Measurements from ENCODE around the gene SUPT4H1.

DNA sequence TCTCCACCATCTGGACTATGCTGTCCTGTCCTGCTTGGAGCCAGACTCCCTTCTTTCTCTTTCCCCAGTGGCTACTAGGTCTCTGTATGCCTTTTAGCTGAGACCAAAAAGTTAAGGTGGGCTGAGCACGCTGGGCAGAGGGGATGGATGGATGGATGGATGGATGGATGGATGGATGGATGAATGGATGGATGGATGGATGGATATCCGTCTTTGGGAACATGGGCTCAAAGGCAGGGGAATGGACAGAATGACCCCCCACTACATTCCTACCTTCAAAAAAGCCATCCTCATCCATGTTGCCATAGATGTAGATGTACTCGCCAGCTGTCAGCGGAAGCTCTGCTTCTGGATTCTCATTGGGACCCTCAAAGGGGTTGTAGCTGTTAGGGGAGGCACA lies 36.3 kb downstream of the SUPT4H1 start:
- TF ChIP-seq MXI1 (IDR thresholded peaks at IDR 0.05; ENCODE audit: low read depth, low read length) = no peak
- no peak for TF ChIP-seq HSF4 (CRISPR knock-in tag; IDR thresholded peaks at IDR 0.05; ENCODE audit: borderline replicate concordance)
- TF ChIP-seq, protein P1, sequence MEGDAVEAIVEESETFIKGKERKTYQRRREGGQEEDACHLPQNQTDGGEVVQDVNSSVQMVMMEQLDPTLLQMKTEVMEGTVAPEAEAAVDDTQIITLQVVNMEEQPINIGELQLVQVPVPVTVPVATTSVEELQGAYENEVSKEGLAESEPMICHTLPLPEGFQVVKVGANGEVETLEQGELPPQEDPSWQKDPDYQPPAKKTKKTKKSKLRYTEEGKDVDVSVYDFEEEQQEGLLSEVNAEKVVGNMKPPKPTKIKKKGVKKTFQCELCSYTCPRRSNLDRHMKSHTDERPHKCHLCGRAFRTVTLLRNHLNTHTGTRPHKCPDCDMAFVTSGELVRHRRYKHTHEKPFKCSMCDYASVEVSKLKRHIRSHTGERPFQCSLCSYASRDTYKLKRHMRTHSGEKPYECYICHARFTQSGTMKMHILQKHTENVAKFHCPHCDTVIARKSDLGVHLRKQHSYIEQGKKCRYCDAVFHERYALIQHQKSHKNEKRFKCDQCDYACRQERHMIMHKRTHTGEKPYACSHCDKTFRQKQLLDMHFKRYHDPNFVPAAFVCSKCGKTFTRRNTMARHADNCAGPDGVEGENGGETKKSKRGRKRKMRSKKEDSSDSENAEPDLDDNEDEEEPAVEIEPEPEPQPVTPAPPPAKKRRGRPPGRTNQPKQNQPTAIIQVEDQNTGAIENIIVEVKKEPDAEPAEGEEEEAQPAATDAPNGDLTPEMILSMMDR (IDR thresholded peaks at IDR 0.05 in 2 of 3, conservative IDR thresholded peaks at IDR 0.05 in 1 of 3; ENCODE audit: insufficient read depth in 2 of 3, low read depth in 1 of 3, low read length in 3 of 3) = no peak
- no peak for TF ChIP-seq NCOA4 (IDR thresholded peaks at IDR 0.05; ENCODE audit: partially characterized antibody)
- TF ChIP-seq, protein P2, sequence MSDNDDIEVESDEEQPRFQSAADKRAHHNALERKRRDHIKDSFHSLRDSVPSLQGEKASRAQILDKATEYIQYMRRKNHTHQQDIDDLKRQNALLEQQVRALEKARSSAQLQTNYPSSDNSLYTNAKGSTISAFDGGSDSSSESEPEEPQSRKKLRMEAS (CRISPR knock-in tag; IDR thresholded peaks at IDR 0.05) = no peak
- TF ChIP-seq EZH2 (IDR thresholded peaks at IDR 0.05; ENCODE audit: borderline replicate concordance, low read depth, low read length) = no peak
- TF ChIP-seq, protein P3, sequence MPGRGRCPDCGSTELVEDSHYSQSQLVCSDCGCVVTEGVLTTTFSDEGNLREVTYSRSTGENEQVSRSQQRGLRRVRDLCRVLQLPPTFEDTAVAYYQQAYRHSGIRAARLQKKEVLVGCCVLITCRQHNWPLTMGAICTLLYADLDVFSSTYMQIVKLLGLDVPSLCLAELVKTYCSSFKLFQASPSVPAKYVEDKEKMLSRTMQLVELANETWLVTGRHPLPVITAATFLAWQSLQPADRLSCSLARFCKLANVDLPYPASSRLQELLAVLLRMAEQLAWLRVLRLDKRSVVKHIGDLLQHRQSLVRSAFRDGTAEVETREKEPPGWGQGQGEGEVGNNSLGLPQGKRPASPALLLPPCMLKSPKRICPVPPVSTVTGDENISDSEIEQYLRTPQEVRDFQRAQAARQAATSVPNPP (IDR thresholded peaks at IDR 0.05; ENCODE audit: borderline replicate concordance, insufficient read depth, insufficient read length) = no peak
- TF ChIP-seq YBX1 (IDR thresholded peaks at IDR 0.05) = no peak
- no peak for TF ChIP-seq STAT5B (CRISPR knock-in tag; IDR thresholded peaks at IDR 0.05)
- TF ChIP-seq, protein P4, sequence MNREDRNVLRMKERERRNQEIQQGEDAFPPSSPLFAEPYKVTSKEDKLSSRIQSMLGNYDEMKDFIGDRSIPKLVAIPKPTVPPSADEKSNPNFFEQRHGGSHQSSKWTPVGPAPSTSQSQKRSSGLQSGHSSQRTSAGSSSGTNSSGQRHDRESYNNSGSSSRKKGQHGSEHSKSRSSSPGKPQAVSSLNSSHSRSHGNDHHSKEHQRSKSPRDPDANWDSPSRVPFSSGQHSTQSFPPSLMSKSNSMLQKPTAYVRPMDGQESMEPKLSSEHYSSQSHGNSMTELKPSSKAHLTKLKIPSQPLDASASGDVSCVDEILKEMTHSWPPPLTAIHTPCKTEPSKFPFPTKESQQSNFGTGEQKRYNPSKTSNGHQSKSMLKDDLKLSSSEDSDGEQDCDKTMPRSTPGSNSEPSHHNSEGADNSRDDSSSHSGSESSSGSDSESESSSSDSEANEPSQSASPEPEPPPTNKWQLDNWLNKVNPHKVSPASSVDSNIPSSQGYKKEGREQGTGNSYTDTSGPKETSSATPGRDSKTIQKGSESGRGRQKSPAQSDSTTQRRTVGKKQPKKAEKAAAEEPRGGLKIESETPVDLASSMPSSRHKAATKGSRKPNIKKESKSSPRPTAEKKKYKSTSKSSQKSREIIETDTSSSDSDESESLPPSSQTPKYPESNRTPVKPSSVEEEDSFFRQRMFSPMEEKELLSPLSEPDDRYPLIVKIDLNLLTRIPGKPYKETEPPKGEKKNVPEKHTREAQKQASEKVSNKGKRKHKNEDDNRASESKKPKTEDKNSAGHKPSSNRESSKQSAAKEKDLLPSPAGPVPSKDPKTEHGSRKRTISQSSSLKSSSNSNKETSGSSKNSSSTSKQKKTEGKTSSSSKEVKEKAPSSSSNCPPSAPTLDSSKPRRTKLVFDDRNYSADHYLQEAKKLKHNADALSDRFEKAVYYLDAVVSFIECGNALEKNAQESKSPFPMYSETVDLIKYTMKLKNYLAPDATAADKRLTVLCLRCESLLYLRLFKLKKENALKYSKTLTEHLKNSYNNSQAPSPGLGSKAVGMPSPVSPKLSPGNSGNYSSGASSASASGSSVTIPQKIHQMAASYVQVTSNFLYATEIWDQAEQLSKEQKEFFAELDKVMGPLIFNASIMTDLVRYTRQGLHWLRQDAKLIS (CRISPR knock-in tag; IDR thresholded peaks at IDR 0.05) = no peak
- no peak for TF ChIP-seq HEY1 (CRISPR knock-in tag; IDR thresholded peaks at IDR 0.05; ENCODE audit: borderline replicate concordance)
- no peak for TF ChIP-seq CBX5 (IDR thresholded peaks at IDR 0.05; ENCODE audit: borderline replicate concordance, low read depth)
- TF ChIP-seq, protein P5, sequence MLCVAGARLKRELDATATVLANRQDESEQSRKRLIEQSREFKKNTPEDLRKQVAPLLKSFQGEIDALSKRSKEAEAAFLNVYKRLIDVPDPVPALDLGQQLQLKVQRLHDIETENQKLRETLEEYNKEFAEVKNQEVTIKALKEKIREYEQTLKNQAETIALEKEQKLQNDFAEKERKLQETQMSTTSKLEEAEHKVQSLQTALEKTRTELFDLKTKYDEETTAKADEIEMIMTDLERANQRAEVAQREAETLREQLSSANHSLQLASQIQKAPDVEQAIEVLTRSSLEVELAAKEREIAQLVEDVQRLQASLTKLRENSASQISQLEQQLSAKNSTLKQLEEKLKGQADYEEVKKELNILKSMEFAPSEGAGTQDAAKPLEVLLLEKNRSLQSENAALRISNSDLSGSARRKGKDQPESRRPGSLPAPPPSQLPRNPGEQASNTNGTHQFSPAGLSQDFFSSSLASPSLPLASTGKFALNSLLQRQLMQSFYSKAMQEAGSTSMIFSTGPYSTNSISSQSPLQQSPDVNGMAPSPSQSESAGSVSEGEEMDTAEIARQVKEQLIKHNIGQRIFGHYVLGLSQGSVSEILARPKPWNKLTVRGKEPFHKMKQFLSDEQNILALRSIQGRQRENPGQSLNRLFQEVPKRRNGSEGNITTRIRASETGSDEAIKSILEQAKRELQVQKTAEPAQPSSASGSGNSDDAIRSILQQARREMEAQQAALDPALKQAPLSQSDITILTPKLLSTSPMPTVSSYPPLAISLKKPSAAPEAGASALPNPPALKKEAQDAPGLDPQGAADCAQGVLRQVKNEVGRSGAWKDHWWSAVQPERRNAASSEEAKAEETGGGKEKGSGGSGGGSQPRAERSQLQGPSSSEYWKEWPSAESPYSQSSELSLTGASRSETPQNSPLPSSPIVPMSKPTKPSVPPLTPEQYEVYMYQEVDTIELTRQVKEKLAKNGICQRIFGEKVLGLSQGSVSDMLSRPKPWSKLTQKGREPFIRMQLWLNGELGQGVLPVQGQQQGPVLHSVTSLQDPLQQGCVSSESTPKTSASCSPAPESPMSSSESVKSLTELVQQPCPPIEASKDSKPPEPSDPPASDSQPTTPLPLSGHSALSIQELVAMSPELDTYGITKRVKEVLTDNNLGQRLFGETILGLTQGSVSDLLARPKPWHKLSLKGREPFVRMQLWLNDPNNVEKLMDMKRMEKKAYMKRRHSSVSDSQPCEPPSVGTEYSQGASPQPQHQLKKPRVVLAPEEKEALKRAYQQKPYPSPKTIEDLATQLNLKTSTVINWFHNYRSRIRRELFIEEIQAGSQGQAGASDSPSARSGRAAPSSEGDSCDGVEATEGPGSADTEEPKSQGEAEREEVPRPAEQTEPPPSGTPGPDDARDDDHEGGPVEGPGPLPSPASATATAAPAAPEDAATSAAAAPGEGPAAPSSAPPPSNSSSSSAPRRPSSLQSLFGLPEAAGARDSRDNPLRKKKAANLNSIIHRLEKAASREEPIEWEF (CRISPR knock-in tag; IDR thresholded peaks at IDR 0.05) = no peak
